ENCODE data around the gene FKBP14.

The FKBP14 gene

GRCh38 chr7:30026229-30027064 is at the start of gene FKBP14:
Gene FKBP14 (minus strand): TSS chr7:30026702. CDS start chr7:30026508, 194 bp downstream.
- peak within 1 kb of the TSS; percentile 93 to 94 for H3K4me3 ChIP-seq
- H3K27me3 ChIP-seq: no peaks in the 10 kb centered on the region
- H3K4me1 ChIP-seq: peaks cover 0 to 54% (median 34%) of the 10 kb centered on the region in 4 donors
- no peaks in the 10 kb centered on the region for H3K36me3 ChIP-seq
- no peak for TF ChIP-seq CTCF (IDR thresholded peaks at IDR 0.05)
- peak; percentile 97 to 98 for DNase-seq
- peak within 1 kb of the TSS; percentile 91 to 92 for H3K27ac ChIP-seq
- H3K9me3 ChIP-seq: no peaks in the 10 kb centered on the region
- intact Hi-C loops (cut with DNase I; ENCODE audit: low total_unique reads): loop anchor here (5.0 kb wide), 2 partner anchors 39 to 111 kb away; partner anchors contain the start of gene SCRN1

- intact Hi-C loops (cut with DNase I; ENCODE audit: low total_unique reads): no loop called here
- no peaks in the 10 kb centered on the region for H3K4me1 ChIP-seq
- no peak overlapping the region for H3K4me3 ChIP-seq
- H3K27me3 ChIP-seq: no peaks in the 10 kb centered on the region
- no peak overlapping the region for H3K27ac ChIP-seq
- TF ChIP-seq CTCF (IDR thresholded peaks at IDR 0.05): peak; percentile 25 to 32
- no peak for DNase-seq
- H3K9me3 ChIP-seq: no peaks in the 10 kb centered on the region
- H3K36me3 ChIP-seq: peaks cover 0 to 28% (median 24%) of the 10 kb centered on the region in 3 donors
These were observed 48.0 kb upstream of the FKBP14 start for GRCh38 chr7:30074422-30075030.

GRCh38 chr7:30072735-30073134 is 46.2 kb upstream of the FKBP14 start:
- TF ChIP-seq CTCF (IDR thresholded peaks at IDR 0.05): no peak
- intact Hi-C loops (cut with DNase I; ENCODE audit: low total_unique reads): no loop called here
- Histone ChIP-seq H3K4me1 (peaks cover 0 to 16% (median 5%) of the 10 kb centered on the region in 4 donors), H3K4me3 (no peak overlapping the region), H3K36me3 (peaks cover 0 to 13% (median 12%) of the 10 kb centered on the region in 3 donors), H3K27ac (no peak overlapping the region), H3K27me3 (no peaks in the 10 kb centered on the region), H3K9me3 (no peaks in the 10 kb centered on the region)
- DNase-seq: no peak

GRCh38 chr7:30070052-30070451 is 43.5 kb upstream of the FKBP14 start:
- intact Hi-C loops (cut with DNase I; ENCODE audit: low total_unique reads): no loop called here
- no peak overlapping the region for H3K27ac ChIP-seq
- no peaks in the 10 kb centered on the region for H3K9me3 ChIP-seq
- H3K4me3 ChIP-seq: no peak overlapping the region
- DNase-seq: no peak
- H3K27me3 ChIP-seq: no peaks in the 10 kb centered on the region
- peaks cover 0 to 20% (median 11%) of the 10 kb centered on the region in 3 donors for H3K36me3 ChIP-seq
- H3K4me1 ChIP-seq: peaks cover 0 to 18% (median 5%) of the 10 kb centered on the region in 4 donors
- no peak for TF ChIP-seq CTCF (IDR thresholded peaks at IDR 0.05)

- Histone ChIP-seq H3K27ac (no peak overlapping the region), H3K4me1 (peaks cover 0 to 18% (median 5%) of the 10 kb centered on the region in 4 donors), H3K4me3 (no peak overlapping the region), H3K9me3 (no peaks in the 10 kb centered on the region), H3K36me3 (peaks cover 0 to 26% (median 8%) of the 10 kb centered on the region in 3 donors), H3K27me3 (no peaks in the 10 kb centered on the region)
- intact Hi-C loops (cut with DNase I; ENCODE audit: low total_unique reads): no loop called here
- TF ChIP-seq CTCF (IDR thresholded peaks at IDR 0.05): no peak
- no peak for DNase-seq
These were observed 42.8 kb upstream of the FKBP14 start for GRCh38 chr7:30069096-30069867.
